Stimulated activated naive B cell treated with anti-CD40 and anti-IgM and Interleukin-4, amounts not matched to agents 10 μg/mL and 1 μg/mL and 100 μg/mL, for 72 hours (primary cell): ENCODE measurements around the gene FZD2.

ENCODE experiments used
- ATAC-seq, 2 donors: fragments of 150-1000 bp; cut with Tn5 transposase; replicated peaks; 2 replicates each; pipeline ENCODE4 v1.10.0; 2021; ENCODE audit warnings: moderate library complexity in 1 of 2
- DNase-seq: peaks from one replicate; pipeline ENCODE4 v3.0.0; 2021
- H3K27ac Mint-ChIP-seq: one replicate; pipeline ENCODE4 v1.8.0; 2022; ENCODE audit warnings: mild to moderate bottlenecking, mixed read lengths
- H3K27me3 Mint-ChIP-seq, 2 donors: one replicate each; pipeline ENCODE4 v1.8.0; 2022; ENCODE audit warnings: mixed read lengths in 2 of 2
- H3K36me3 Mint-ChIP-seq, 2 donors: one replicate each; pipeline ENCODE4 v1.8.0; 2022; ENCODE audit warnings: mixed read lengths in 2 of 2, mild to moderate bottlenecking in 1 of 2
- H3K4me1 Mint-ChIP-seq, 2 donors: one replicate each; pipeline ENCODE4 v1.8.0; 2022; ENCODE audit warnings: mixed read lengths in 2 of 2, mild to moderate bottlenecking in 1 of 2
- H3K4me3 Mint-ChIP-seq, 2 donors: one replicate each; pipeline ENCODE4 v1.8.0; 2022; ENCODE audit warnings: mild to moderate bottlenecking in 2 of 2, mixed read lengths in 2 of 2, moderate library complexity in 1 of 2
- H3K9me3 Mint-ChIP-seq, 2 donors: one replicate each; pipeline ENCODE4 v1.8.0; 2022; ENCODE audit warnings: mixed read lengths in 2 of 2, mild to moderate bottlenecking in 1 of 2

FZD2 gene

DNA sequence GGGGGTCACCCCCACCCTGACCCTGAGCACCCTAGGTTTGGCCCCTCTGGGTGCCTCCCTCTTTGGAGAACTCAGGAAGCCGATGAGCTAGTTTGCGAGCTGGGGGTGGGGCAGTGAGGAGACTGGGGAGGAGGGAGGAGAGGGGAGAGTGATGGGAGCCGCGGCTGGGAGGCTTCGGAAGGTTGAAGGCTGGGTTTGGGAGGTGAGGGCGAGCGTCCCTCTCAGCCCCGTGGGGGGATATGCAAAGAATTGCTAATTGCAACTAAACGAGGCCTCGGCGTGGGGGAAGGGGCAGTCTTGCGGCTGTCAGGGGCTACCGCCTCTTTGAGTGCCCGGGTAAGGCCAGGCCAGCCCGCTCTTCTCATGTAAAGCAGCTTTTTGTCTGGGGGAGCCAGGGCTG lies 17.6 kb upstream of the FZD2 start:
- H3K27me3 Mint-ChIP-seq = peaks cover 41 to 60% of the 10 kb centered on the region in 2 donors
- ATAC-seq (no peak), DNase-seq (no peak)
- H3K4me1 Mint-ChIP-seq = peaks cover 6 to 7% of the 10 kb centered on the region in 2 donors
- no peak overlapping the region for H3K4me3 Mint-ChIP-seq
- no peak overlapping the region for H3K27ac Mint-ChIP-seq
- peaks cover 0 to 4% of the 10 kb centered on the region in 2 donors for H3K9me3 Mint-ChIP-seq
- no peaks in the 10 kb centered on the region for H3K36me3 Mint-ChIP-seq

DNA sequence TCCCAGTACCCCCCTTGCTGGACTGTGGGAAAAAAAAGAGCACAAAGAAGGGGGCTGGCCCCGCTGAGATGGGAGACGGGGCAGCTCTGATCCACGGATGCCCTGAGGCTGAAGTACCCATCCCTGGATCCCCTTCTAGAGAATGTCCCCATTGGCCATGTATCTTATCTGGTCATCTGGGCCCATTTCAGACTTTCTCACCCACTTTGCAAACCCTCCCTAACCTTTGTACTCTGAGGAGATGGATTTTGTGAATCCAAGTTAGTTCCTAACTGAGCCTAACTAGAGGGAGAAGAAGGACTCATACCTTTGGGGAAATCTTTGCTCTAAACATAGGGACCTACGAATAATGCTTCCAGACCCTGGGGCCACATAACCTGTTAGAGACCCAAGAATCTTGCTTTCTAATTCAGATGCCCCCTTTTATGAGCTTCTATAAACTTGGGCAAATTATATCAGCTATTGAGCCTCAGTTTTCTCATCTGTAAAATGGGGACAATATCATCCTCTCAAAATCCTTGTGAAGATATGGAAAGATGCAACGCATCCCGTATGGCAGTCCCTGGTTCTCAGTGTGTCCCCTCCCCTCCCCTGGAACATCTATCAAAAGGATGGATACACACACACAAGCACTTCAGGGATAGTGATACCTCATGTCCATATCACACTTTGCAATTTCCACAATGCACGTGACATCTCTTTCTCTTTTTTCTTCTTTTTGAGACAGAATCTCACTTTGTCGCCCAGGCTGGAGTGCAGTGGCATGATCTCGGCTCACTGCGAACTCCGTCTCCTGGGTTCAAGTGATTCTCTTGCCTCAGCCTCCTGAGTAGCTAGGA lies 16.8 kb upstream of the FZD2 start:
- Mint-ChIP-seq H3K36me3 (no peaks in the 10 kb centered on the region), H3K4me1 (peaks cover 6 to 7% of the 10 kb centered on the region in 2 donors), H3K27me3 (peaks cover 41 to 65% of the 10 kb centered on the region in 2 donors), H3K27ac (no peak overlapping the region), H3K9me3 (peaks cover 0 to 4% of the 10 kb centered on the region in 2 donors), H3K4me3 (no peak overlapping the region)
- ATAC-seq (no peak), DNase-seq (no peak)

DNA sequence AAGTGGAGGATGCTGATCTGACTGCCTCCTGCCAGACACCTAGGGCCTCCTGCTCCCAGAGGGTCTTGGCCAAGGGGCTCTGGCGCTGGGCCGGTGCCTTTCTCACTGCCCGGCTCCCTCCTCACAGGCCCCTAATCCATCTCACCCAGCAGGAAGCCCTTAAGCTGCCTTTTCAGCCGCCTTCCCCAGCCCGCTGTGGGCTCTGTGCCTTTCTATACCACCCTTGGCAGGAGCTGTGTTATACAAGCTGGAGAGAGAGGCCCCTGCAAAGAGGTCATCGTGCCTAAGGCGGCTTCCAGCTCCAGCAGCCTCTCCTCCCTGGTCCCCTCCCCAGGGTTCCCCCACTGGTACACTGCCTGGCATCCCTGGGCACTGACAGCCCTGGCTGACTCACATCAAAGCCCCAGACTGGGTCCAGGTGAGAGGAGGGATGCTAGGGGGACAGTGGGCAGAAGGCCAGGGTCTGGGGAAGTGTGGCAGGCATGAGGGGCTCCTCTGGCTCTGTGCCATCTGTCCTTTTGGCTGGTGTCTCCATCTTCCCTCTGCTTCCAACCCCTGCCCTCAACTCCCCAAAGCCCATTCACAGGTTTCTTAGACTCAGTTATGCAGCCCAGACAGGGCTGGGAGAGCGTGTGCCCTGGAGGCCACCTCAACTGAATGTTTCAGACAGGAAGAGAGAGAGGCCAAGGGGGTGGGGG lies 15.3 kb upstream of the FZD2 start:
- Mint-ChIP-seq H3K27ac (no peak overlapping the region), H3K4me3 (no peak overlapping the region), H3K9me3 (peaks cover 0 to 4% of the 10 kb centered on the region in 2 donors), H3K27me3 (peaks cover 46 to 71% of the 10 kb centered on the region in 2 donors), H3K36me3 (no peaks in the 10 kb centered on the region), H3K4me1 (peaks cover 5 to 6% of the 10 kb centered on the region in 2 donors)
- DNase-seq (no peak), ATAC-seq (no peak)

DNA sequence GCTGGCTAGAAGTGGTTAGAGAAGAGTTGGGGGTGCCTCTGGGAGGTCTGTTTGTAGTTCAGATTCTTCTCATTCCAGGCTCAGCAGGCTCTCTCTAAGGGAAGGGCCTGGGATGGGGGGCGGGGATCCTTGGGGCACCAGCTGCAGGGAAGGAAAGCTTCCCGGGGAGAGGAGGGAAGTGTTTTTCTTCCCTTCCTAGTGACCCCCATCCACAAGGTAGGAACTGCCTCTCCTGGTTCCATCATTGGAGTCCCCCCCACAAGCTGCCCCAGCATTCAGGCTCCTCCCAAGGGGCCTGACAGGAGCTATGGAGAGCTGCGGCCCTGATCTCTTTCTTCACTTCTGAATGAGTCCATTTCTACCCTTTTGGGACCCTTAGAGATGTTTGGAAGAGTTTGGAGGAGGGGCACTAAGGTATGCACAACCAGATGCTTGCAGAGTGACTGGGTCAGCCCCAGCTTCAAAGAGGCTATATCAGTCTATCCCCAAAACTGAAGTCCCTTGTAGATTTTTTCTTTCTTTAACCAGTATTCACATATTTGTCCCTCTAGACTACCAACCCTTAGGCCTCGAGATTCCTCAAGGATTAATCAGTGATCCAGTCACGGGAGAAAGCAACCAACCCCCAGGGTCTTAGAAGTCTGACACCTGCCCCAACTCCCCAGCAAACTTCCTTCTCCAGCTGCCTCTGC lies 13.9 kb upstream of the FZD2 start:
- Mint-ChIP-seq H3K4me1 (peaks cover 5 to 10% of the 10 kb centered on the region in 2 donors), H3K9me3 (no peaks in the 10 kb centered on the region), H3K4me3 (no peak overlapping the region), H3K36me3 (no peaks in the 10 kb centered on the region), H3K27ac (no peak overlapping the region), H3K27me3 (peaks cover 51 to 69% of the 10 kb centered on the region in 2 donors)
- ATAC-seq (no peak), DNase-seq (no peak)

DNA sequence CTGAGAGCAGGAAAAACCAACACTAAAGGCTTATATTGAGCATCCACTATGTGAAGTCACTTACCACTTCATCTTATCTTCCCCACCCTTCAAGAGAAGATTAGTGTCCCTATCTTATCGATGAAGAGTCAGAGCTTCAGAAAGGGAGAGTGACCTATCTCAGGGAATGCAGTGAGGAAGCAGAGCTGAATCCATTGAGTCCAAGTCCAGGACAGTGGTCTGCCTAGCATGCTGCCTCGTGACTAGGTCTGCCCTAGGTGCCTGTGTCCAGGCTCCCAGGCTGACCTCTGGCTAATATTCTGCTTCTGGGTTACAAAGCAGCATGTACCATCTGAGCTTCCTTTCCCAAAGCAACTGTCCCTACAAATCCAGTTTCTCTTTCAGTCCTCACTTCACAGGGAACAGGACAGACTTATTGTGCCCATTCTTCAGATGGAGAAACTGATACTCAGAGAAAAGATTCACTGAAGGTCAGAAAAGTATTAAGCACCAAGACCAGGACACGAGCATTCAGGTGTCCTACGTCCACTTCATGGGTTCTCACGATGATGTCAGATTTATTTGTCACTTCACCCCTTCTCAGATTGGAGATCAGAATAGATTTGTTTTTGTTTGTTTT lies 13.3 kb upstream of the FZD2 start:
- DNase-seq = no peak
- H3K27ac Mint-ChIP-seq = no peak overlapping the region

DNA sequence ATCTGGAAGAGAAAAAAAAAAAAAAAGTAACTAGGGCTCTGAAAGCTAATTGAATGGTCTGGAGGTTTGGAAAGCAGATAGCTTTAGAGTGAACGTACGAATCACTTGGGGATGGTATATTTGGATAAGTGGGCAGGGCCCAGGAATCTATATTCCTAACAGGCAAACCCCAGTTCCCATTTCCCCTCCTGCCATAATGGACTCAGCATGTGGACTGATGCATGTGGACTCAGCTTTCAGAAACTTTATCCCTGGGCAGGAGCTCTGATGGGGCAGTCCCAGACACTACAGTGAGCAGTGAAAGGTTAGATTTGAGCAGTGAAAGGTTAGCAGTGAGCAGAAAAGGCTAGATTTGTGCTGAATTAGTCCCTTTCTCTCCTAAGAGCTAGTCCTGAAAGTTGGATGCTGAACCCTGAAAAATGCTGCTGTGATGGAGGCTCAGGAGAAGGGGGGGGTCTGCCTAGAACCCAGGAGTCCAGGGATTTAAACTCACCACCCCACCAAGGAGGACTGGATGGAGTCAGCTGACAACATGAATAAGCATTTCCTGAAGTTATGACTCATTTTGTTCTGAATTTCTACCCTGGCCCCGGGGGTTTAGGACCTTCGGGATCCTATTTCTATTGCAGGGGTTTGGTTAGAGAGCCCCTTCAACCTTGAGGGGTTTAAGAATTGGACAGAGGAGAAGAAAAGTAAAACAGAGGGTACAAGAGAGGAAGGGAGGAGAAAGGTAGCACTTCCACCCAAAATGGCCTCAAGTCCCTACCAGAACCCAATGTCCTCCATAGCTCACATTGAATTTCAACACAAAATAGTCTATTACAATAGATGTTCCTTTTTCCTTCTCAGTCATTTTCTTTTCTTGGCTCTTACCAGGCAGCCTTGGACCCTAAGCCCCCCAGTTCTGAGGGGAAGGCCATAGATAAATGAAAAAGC lies 10.3 kb upstream of the FZD2 start:
- ATAC-seq (peak; percentile 62 to 67), DNase-seq (no peak)
- Mint-ChIP-seq H3K27ac (no peak overlapping the region), H3K4me1 (peaks cover 5 to 10% of the 10 kb centered on the region in 2 donors), H3K27me3 (peaks cover 44 to 61% of the 10 kb centered on the region in 2 donors), H3K4me3 (no peak overlapping the region), H3K36me3 (no peaks in the 10 kb centered on the region), H3K9me3 (no peaks in the 10 kb centered on the region)

More for the DNA sequence above, 13.3 kb upstream of the FZD2 start:
- Mint-ChIP-seq H3K4me1 (peaks cover 5 to 10% of the 10 kb centered on the region in 2 donors), H3K4me3 (no peak overlapping the region), H3K36me3 (no peaks in the 10 kb centered on the region), H3K9me3 (no peaks in the 10 kb centered on the region), H3K27me3 (peaks cover 51 to 67% of the 10 kb centered on the region in 2 donors)
- ATAC-seq = no peak

DNA sequence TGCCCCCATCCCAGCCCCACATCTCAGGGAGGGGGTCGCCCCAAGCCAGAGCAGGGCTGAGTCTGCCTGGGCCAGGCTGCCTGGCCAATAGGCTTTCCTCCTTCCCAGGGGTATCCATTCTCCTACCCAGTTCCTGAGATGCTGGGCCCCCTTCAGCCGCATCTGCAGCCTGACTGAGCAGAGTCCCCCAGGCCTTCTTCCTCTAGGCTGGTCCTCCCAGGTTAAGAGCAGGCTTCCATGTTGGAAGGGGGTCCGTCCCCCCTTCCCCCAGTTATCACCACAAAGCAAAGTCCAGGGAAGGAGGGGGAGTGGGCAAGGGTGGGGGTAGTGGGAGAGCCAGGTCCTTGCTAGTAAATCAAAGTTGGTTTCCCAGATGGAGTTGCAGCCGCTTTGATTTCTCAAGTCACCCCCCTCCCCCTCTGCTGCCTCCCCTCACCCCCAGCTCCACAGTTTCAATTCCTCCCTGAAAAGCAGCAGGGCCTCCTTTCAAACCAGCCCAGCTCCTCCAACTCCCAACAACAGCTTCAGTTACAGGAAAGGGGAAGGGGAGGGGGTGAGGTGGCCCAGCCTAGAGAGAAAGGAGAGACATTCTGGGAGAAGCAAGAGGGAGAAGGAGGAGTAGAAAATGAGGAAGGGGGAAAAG lies 9.5 kb upstream of the FZD2 start:
- peaks cover 44 to 62% of the 10 kb centered on the region in 2 donors for H3K27me3 Mint-ChIP-seq
- H3K4me3 Mint-ChIP-seq = no peak overlapping the region
- H3K9me3 Mint-ChIP-seq = no peaks in the 10 kb centered on the region
- H3K4me1 Mint-ChIP-seq = peaks cover 5 to 10% of the 10 kb centered on the region in 2 donors
- ATAC-seq = no peak
- no peaks in the 10 kb centered on the region for H3K36me3 Mint-ChIP-seq
- no peak for DNase-seq
- H3K27ac Mint-ChIP-seq = no peak overlapping the region

DNA sequence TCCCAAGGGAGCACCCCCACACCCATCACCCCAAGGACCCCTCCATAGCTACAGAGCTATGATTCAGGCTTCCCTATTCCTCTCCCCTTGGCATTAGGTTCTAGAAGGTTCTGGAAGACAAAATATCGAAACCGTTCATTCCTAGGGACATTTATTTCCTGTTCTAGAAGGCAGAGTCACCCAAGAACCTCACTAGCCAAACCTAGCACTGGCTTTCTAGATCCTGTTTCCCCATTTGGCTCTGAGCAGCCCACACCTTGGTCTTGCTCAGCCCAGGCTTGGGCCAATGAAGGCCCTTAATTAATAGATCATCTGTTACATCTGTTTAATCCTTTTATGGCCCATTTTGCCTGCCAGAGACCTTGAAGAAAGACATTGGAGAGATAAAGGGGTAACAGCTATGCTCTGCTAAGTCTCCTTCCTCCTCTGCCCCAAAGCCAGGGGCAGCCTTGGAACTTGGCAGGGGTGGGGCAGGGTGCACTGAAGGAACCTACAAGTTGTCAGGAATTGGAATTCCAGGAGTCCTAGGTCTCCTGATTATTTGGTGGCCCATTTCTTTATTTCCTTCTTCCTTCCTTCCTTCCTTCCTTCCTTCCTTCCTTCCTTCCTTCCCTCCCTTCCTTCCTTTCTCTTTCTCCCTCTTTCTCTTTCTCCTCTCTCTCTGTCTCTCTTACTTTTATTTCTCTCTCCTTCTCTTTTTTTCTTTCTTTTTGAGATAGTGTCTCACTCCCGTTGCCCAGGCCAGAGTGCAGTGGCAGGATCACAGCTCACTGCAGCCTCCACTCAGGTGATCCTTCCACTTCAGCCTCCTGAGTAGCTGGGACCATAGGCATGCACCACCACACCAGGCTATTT lies 8.7 kb upstream of the FZD2 start:
- peaks cover 42 to 54% of the 10 kb centered on the region in 2 donors for H3K27me3 Mint-ChIP-seq
- H3K4me3 Mint-ChIP-seq = no peak overlapping the region
- DNase-seq (no peak), ATAC-seq (no peak)
- H3K27ac Mint-ChIP-seq = no peak overlapping the region
- H3K9me3 Mint-ChIP-seq = no peaks in the 10 kb centered on the region
- peaks cover 5 to 10% of the 10 kb centered on the region in 2 donors for H3K4me1 Mint-ChIP-seq
- H3K36me3 Mint-ChIP-seq = no peaks in the 10 kb centered on the region

DNA sequence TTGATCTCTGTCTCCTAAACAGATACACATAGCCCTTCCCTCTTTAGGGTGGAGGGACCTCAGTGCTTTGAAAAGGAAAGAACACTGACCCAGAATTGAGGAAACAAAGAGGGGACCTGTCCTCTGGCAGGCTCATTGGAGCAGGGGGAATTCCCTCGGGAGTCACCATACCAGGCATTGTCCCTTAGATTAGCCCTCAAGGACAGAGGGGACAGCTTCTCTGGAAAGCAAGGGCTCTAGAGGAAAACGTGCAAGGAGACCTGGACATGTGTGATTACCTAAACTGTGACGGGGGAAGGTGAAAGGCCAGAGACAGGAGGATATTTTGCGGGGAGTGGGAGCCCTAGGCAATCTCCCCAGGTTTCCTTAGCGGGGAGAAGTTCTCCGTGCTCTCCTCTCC lies 7.6 kb upstream of the FZD2 start:
- no peak overlapping the region for H3K4me3 Mint-ChIP-seq
- no peak for ATAC-seq
- no peak overlapping the region for H3K27ac Mint-ChIP-seq
- DNase-seq = no peak
- H3K4me1 Mint-ChIP-seq = peaks cover 5 to 10% of the 10 kb centered on the region in 2 donors
- peaks cover 33 to 45% of the 10 kb centered on the region in 2 donors for H3K27me3 Mint-ChIP-seq
- no peaks in the 10 kb centered on the region for H3K9me3 Mint-ChIP-seq
- no peaks in the 10 kb centered on the region for H3K36me3 Mint-ChIP-seq

DNA sequence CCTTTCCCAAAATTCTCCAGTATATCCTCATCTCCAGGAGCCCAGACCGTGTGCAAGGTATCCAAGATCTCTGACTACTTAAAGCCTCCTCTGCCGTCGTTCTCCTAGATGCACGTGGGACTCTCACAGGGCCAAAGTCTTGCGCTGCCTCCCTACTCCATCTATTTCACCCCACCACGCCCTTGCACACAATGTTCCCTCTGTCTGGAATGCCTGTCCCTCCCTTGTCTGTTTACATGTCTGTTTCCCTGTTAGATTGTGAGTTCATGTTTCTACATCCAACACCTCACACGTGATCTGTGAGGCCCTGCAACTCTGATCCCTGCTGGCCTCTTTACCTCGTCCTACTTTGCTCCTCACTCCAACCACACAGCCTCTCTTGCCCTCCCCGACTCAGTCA lies 4.9 kb upstream of the FZD2 start:
- DNase-seq (no peak), ATAC-seq (no peak)
- Mint-ChIP-seq H3K36me3 (no peaks in the 10 kb centered on the region), H3K9me3 (no peaks in the 10 kb centered on the region), H3K4me3 (no peak overlapping the region), H3K27me3 (peaks cover 33 to 38% of the 10 kb centered on the region in 2 donors), H3K27ac (no peak overlapping the region), H3K4me1 (peaks cover 12 to 18% of the 10 kb centered on the region in 2 donors)

DNA sequence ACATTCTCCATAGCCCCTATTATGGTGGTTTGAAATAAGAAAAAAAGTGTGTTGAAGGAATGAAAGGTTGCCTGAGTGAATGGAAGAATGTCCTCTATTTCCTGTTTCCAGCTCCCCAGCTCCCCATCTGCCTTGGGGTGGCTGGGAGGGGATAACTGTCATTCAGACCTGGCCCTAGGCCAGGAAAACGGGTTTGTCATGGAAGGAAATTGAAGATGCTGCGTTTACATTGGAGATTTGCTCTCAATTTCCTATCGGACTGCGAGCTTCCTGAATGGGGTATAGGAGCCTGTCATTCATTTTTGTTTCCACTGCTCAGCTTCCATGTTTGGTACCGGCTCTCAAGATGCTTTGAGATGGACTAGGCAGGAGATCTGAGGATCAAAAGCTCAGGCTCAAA lies 2.2 kb upstream of the FZD2 start:
- H3K4me3 Mint-ChIP-seq = no peak overlapping the region
- H3K27ac Mint-ChIP-seq = no peak overlapping the region
- H3K36me3 Mint-ChIP-seq = peaks cover 0 to 5% of the 10 kb centered on the region in 2 donors
- H3K9me3 Mint-ChIP-seq = peaks cover 3% of the 10 kb centered on the region in 2 donors
- DNase-seq (no peak), ATAC-seq (no peak)
- peaks cover 40 to 53% of the 10 kb centered on the region in 2 donors for H3K27me3 Mint-ChIP-seq
- peaks cover 21 to 34% of the 10 kb centered on the region in 2 donors for H3K4me1 Mint-ChIP-seq

DNA sequence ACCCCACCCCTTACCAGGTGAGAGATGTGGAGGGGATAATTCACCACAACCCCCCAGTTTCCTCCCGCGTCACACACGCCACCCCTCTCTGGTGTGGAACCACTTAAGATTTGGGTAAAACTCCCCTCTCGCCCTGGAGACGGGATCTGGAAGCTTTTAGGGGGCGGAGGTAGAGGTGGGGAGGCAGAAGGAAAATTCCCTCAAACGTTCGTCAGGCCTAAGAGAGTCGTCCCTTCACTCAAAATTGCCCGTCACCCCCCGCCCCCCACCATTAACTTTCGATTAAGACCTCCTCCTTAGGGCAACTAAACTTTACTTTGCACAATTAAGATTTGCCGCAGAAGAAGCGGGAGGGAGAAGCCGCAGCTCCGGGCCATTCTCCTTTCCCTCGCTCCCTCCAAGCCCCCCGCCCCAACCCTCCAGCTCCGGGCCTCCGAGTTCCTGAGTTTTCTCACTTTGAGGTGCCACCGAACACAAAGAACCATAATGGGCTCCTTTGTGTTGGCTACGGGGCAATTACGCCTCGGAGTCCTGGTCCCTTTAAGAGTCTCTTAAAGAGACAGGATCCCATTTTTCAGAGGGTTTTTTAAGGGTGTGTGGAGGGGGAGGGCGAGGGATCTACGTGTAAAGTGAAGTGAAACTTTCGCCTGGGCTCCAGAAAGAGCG lies 985 bp upstream of the FZD2 start:
- peak; percentile 35 for DNase-seq
- Mint-ChIP-seq H3K36me3 (peaks cover 0 to 5% of the 10 kb centered on the region in 2 donors), H3K4me1 (peaks cover 21 to 34% of the 10 kb centered on the region in 2 donors), H3K27me3 (peaks cover 47 to 54% of the 10 kb centered on the region in 2 donors), H3K9me3 (peaks cover 3% of the 10 kb centered on the region in 2 donors), H3K27ac (peak overlapping the region; percentile 86), H3K4me3 (peak overlapping the region; percentile 88 to 93)
- ATAC-seq = peak; percentile 81 to 83
